WTC11 (cell line): ENCODE data around the gene ABI3. TPM values are rescaled to one million over a fixed set of nuclear protein-coding genes. Genes with fewer than 3 reads are reported as not detected.

Experiments used
- ATAC-seq: fragments of 200-7000 bp; cut with Tn5 transposase; 2 replicates; pipeline ENCODE4 v1.10.0; 2021; ENCODE audit warnings: mild to moderate bottlenecking, moderate library complexity
- CTCF ChIA-PET: fragments of 300-600 bp; sonication (Branson Sonifier 250); formaldehyde crosslinking; loops from one replicate; lab custom pipeline; 2021; ENCODE audit warnings: antibody characterized with exemption; lab: Charles Lee
- POLR2A ChIA-PET: fragments of 350-600 bp; sonication (Branson Sonifier 250); formaldehyde crosslinking; loops from one replicate; lab custom pipeline; 2021; ENCODE audit warnings: antibody characterized with exemption; lab: Charles Lee
- DNase-seq: peaks from one replicate; pipeline ENCODE4 v3.0.0; 2021; ENCODE audit warnings: low spot score
- H3K27ac Mint-ChIP-seq: 2 replicates; pipeline ENCODE4 v1.8.0; 2021; ENCODE audit warnings: mixed read lengths
- H3K27me3 Mint-ChIP-seq: 2 replicates; pipeline ENCODE4 v1.8.0; 2021; ENCODE audit warnings: low read depth, mild to moderate bottlenecking, moderate library complexity, mixed read lengths
- H3K36me3 Mint-ChIP-seq: 2 replicates; pipeline ENCODE4 v1.8.0; 2021; ENCODE audit warnings: mixed read lengths
- H3K4me1 Mint-ChIP-seq: 2 replicates; pipeline ENCODE4 v1.8.0; 2022; ENCODE audit warnings: mixed read lengths
- H3K4me3 Mint-ChIP-seq: 2 replicates; pipeline ENCODE4 v1.8.0; 2021; ENCODE audit warnings: mild to moderate bottlenecking, moderate library complexity, mixed read lengths
- H3K9me3 Mint-ChIP-seq: 2 replicates; pipeline ENCODE4 v1.8.0; 2021; ENCODE audit warnings: mixed read lengths
- ATF1 ChIP-seq: sonication (generic); formaldehyde crosslinking; IDR thresholded peaks from 2 replicates; pipeline ENCODE4 v1.8.1; 2023; ENCODE audit warnings: mild to moderate bottlenecking, moderate library complexity, missing genetic modification reagents
- GRHL2 ChIP-seq: fragments of 250-450 bp; sonication (Bioruptor Pico); IDR thresholded peaks from 2 replicates; pipeline ENCODE4 v1.8.0; 2022; ENCODE audit warnings: mild to moderate bottlenecking, moderate library complexity; ENCODE audit not compliant: insufficient replicate concordance, severe bottlenecking
- HMGA2 ChIP-seq: fragments of 250-450 bp; sonication (Bioruptor Pico); IDR thresholded peaks from 2 replicates; pipeline ENCODE4 v1.4.0; 2021; ENCODE audit warnings: mild to moderate bottlenecking, moderate library complexity
- HMGXB4 ChIP-seq: sonication (generic); formaldehyde crosslinking; IDR thresholded peaks from 2 replicates; pipeline ENCODE4 v1.8.1; 2023; ENCODE audit warnings: mild to moderate bottlenecking, moderate library complexity, missing genetic modification reagents
- MYBL2 ChIP-seq: sonication (generic); formaldehyde crosslinking; IDR thresholded peaks from 2 replicates; pipeline ENCODE4 v1.8.1; 2023; ENCODE audit warnings: mild to moderate bottlenecking, moderate library complexity, missing genetic modification reagents
- NFATC4 ChIP-seq: fragments of 250-450 bp; sonication (Bioruptor Pico); IDR thresholded peaks from 2 replicates; pipeline ENCODE4 v1.9.0; 2021; ENCODE audit warnings: mild to moderate bottlenecking
- NFYB ChIP-seq: sonication (generic); formaldehyde crosslinking; conservative IDR thresholded peaks from 2 replicates; pipeline ENCODE4 v1.8.0; 2022; ENCODE audit warnings: low read depth, missing genetic modification reagents
- NR3C1 ChIP-seq: sonication (generic); formaldehyde crosslinking; conservative IDR thresholded peaks from 2 replicates; pipeline ENCODE4 v1.8.1; 2023; ENCODE audit warnings: low read depth, mild to moderate bottlenecking, missing genetic modification reagents
- PRRX2 ChIP-seq: fragments of 250-450 bp; sonication (Bioruptor Pico); IDR thresholded peaks from 2 replicates; pipeline ENCODE4 v1.8.0; 2021; ENCODE audit warnings: mild to moderate bottlenecking
- RORB ChIP-seq: fragments of 250-450 bp; sonication (Bioruptor Pico); IDR thresholded peaks from 2 replicates; pipeline ENCODE4 v1.9.0; 2021; ENCODE audit warnings: mild to moderate bottlenecking
- SP1 ChIP-seq: sonication (generic); formaldehyde crosslinking; conservative IDR thresholded peaks from 2 replicates; pipeline ENCODE4 v1.8.1; 2022; ENCODE audit warnings: missing genetic modification reagents
- ZNF121 ChIP-seq: sonication (generic); formaldehyde crosslinking; IDR thresholded peaks from 2 replicates; pipeline ENCODE4 v1.8.0; 2023; ENCODE audit warnings: missing genetic modification reagents
- ZNF317 ChIP-seq: sonication (generic); formaldehyde crosslinking; IDR thresholded peaks from 2 replicates; pipeline ENCODE4 v1.8.1; 2023; ENCODE audit warnings: low read depth, mild to moderate bottlenecking, moderate library complexity, missing genetic modification reagents, borderline replicate concordance
- ZNF532 ChIP-seq: fragments of 250-450 bp; sonication (Bioruptor Pico); IDR thresholded peaks from 2 replicates; pipeline ENCODE4 v1.9.0; 2021; ENCODE audit warnings: mild to moderate bottlenecking, borderline replicate concordance
- total RNA-seq: library from RNA; stranded (reverse); gene quantifications from 3 replicates; pipeline ENCODE4 v1.2.3, GENCODE V29; 2021
- TF ChIP-seq, protein P1 (sequence below): sonication (generic); formaldehyde crosslinking; IDR thresholded peaks from 2 replicates; pipeline ENCODE4 v1.8.1; 2023; ENCODE audit warnings: mild to moderate bottlenecking, missing genetic modification reagents
- TF ChIP-seq, protein P2 (sequence below): sonication (generic); formaldehyde crosslinking; IDR thresholded peaks from 2 replicates; pipeline ENCODE4 v1.8.1; 2022; ENCODE audit warnings: missing genetic modification reagents, borderline replicate concordance
- TF ChIP-seq, protein P3 (sequence below): sonication (generic); formaldehyde crosslinking; IDR thresholded peaks from 2 replicates; pipeline ENCODE4 v1.8.0; 2023; ENCODE audit warnings: missing genetic modification reagents, mild to moderate bottlenecking, borderline replicate concordance

Gene ABI3
- total RNA-seq, 1 experiment from 2014 or later, result 1.5 TPM

- ChIA-PET CTCF (no interaction called here), POLR2A (no interaction called here)
- Mint-ChIP-seq H3K9me3 (peaks cover 29% of the 10 kb centered on the region), H3K27me3 (no peaks in the 10 kb centered on the region; the same call in 1 of the 2 replicates), H3K4me1 (peaks cover 3% of the 10 kb centered on the region), H3K36me3 (peaks cover 21% of the 10 kb centered on the region), H3K27ac (no peak overlapping the region), H3K4me3 (no peak overlapping the region)
- no peak for TF ChIP-seq HMGXB4 (CRISPR knock-in tag)
- TF ChIP-seq NFATC4 (CRISPR knock-in tag), result no peak
- no peak for TF ChIP-seq MYBL2
- TF ChIP-seq, protein P1, sequence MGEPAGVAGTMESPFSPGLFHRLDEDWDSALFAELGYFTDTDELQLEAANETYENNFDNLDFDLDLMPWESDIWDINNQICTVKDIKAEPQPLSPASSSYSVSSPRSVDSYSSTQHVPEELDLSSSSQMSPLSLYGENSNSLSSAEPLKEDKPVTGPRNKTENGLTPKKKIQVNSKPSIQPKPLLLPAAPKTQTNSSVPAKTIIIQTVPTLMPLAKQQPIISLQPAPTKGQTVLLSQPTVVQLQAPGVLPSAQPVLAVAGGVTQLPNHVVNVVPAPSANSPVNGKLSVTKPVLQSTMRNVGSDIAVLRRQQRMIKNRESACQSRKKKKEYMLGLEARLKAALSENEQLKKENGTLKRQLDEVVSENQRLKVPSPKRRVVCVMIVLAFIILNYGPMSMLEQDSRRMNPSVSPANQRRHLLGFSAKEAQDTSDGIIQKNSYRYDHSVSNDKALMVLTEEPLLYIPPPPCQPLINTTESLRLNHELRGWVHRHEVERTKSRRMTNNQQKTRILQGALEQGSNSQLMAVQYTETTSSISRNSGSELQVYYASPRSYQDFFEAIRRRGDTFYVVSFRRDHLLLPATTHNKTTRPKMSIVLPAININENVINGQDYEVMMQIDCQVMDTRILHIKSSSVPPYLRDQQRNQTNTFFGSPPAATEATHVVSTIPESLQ (CRISPR knock-in tag), result no peak
- TF ChIP-seq SP1 (CRISPR knock-in tag), result no peak
- TF ChIP-seq RORB (CRISPR knock-in tag), result no peak
- no peak for TF ChIP-seq ATF1
- no peak for TF ChIP-seq ZNF317 (CRISPR knock-in tag)
- no peak for TF ChIP-seq NR3C1 (CRISPR knock-in tag)
- no peak for TF ChIP-seq ZNF121 (CRISPR knock-in tag)
- no peak for TF ChIP-seq NFYB (CRISPR knock-in tag)
- TF ChIP-seq, protein P2, sequence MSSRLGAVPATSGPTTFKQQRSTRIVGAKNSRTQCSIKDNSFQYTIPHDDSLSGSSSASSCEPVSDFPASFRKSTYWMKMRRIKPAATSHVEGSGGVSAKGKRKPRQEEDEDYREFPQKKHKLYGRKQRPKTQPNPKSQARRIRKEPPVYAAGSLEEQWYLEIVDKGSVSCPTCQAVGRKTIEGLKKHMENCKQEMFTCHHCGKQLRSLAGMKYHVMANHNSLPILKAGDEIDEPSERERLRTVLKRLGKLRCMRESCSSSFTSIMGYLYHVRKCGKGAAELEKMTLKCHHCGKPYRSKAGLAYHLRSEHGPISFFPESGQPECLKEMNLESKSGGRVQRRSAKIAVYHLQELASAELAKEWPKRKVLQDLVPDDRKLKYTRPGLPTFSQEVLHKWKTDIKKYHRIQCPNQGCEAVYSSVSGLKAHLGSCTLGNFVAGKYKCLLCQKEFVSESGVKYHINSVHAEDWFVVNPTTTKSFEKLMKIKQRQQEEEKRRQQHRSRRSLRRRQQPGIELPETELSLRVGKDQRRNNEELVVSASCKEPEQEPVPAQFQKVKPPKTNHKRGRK, result no peak
- TF ChIP-seq, protein P3, sequence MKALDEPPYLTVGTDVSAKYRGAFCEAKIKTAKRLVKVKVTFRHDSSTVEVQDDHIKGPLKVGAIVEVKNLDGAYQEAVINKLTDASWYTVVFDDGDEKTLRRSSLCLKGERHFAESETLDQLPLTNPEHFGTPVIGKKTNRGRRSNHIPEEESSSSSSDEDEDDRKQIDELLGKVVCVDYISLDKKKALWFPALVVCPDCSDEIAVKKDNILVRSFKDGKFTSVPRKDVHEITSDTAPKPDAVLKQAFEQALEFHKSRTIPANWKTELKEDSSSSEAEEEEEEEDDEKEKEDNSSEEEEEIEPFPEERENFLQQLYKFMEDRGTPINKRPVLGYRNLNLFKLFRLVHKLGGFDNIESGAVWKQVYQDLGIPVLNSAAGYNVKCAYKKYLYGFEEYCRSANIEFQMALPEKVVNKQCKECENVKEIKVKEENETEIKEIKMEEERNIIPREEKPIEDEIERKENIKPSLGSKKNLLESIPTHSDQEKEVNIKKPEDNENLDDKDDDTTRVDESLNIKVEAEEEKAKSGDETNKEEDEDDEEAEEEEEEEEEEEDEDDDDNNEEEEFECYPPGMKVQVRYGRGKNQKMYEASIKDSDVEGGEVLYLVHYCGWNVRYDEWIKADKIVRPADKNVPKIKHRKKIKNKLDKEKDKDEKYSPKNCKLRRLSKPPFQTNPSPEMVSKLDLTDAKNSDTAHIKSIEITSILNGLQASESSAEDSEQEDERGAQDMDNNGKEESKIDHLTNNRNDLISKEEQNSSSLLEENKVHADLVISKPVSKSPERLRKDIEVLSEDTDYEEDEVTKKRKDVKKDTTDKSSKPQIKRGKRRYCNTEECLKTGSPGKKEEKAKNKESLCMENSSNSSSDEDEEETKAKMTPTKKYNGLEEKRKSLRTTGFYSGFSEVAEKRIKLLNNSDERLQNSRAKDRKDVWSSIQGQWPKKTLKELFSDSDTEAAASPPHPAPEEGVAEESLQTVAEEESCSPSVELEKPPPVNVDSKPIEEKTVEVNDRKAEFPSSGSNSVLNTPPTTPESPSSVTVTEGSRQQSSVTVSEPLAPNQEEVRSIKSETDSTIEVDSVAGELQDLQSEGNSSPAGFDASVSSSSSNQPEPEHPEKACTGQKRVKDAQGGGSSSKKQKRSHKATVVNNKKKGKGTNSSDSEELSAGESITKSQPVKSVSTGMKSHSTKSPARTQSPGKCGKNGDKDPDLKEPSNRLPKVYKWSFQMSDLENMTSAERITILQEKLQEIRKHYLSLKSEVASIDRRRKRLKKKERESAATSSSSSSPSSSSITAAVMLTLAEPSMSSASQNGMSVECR (CRISPR knock-in tag), result no peak
- no peak for TF ChIP-seq PRRX2 (CRISPR knock-in tag)
- ATAC-seq (no peak), DNase-seq (no peak)
Observed at GRCh38 chr17:49187301-49187700, 23.2 kb upstream of the ABI3 start.

DNA sequence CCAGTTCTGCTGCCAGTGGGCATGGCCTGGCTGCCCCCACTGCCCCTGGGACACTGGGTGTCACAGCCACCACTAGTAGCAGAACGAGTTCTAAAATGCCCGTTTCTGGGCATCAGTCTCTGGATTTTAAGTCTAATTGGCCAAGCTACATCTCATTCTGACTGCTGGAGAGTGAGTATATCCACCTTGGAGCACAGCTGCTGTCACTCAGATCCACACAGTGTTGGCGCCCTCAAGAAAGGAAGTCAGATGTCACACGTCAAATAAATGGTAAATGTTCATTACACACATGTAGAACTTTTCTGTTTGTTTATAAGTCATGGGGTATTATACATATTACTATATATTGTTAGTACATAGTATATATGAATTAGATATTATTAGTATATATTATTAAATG is 19.6 kb upstream of the ABI3 start:
- ATAC-seq, result no peak
- peaks cover 10% of the 10 kb centered on the region for H3K4me1 Mint-ChIP-seq
- peak overlapping the region; percentile 61 for H3K4me3 Mint-ChIP-seq
- TF ChIP-seq GRHL2 (CRISPR knock-in tag) (no peak), ZNF532 (CRISPR knock-in tag) (no peak), HMGA2 (CRISPR knock-in tag) (0 out of 2 replicates have a peak, but pooled peaks have one; percentile 36)
- peaks cover 4% of the 10 kb centered on the region for H3K36me3 Mint-ChIP-seq
- no peak overlapping the region for H3K27ac Mint-ChIP-seq
- DNase-seq, result no peak
- H3K9me3 Mint-ChIP-seq, result peaks cover 5% of the 10 kb centered on the region
- ChIA-PET CTCF (interaction anchor here (1.2 to 4.1 kb wide), 3 partner anchors 11 to 137 kb away, joined by 4 to 20 read pairs (median 4); partner anchors contain the start of gene PHOSPHO1), POLR2A (no interaction called here)
- no peaks in the 10 kb centered on the region; the same call in 1 of the 2 replicates for H3K27me3 Mint-ChIP-seq
